Stomach (tissue), 9 donors: ENCODE data around the gene C19orf53. TPM values are rescaled to one million over a fixed set of nuclear protein-coding genes. Genes with fewer than 3 reads are reported as not detected.

Source experiments
- DNase-seq, 2 donors: peaks; one replicate each; pipeline versions ENCODE4 v3.0.0 to v3.0.0-alpha.2; 2013 to 2019
- H3K27ac ChIP-seq, 5 donors: fragments of 200-600 bp in 4 of 5; sonication (generic) in 4 of 5; one replicate each; pipeline ENCODE4 v1.5.1; 2013 to 2019; ENCODE audit warnings: mild to moderate bottlenecking in 1 of 5, moderate library complexity in 1 of 5
- H3K27me3 ChIP-seq, 3 donors: fragments of 200-600 bp; sonication (generic); one replicate each; pipeline ENCODE4 v1.5.1; 2017 to 2019; ENCODE audit warnings: mixed run types in 1 of 3
- H3K36me3 ChIP-seq, 4 donors: fragments of 200-600 bp; sonication (generic); 1 replicate in 3 of 4; 2 replicates in 1 of 4; pipeline ENCODE4 v1.5.1; 2016 to 2019
- H3K4me1 ChIP-seq, 4 donors: fragments of 200-600 bp; sonication (generic); one replicate each; pipeline ENCODE4 v1.5.1; 2016 to 2019
- H3K4me3 ChIP-seq, 4 donors: fragments of 200-600 bp; sonication (generic) in 3 of 4; one replicate each; pipeline ENCODE4 v1.5.1; 2016 to 2019; ENCODE audit warnings: mild to moderate bottlenecking in 1 of 4
- H3K9me3 ChIP-seq, 4 donors: fragments of 200-600 bp; sonication (generic); one replicate each; pipeline ENCODE4 v1.5.1; 2016 to 2019
- EP300 ChIP-seq: sonication (generic); formaldehyde crosslinking; IDR thresholded peaks from one replicate; pipeline ENCODE4 v1.6.1; 2017; ENCODE audit warnings: antibody characterized with exemption
- POLR2A ChIP-seq, 4 donors: fragments of 450-650 bp; IDR thresholded peaks; one replicate each; pipeline ENCODE4 v1.6.1; 2016; ENCODE audit warnings: antibody characterized with exemption in 4 of 4, control low read depth in 2 of 4, mild to moderate bottlenecking in 1 of 4, moderate library complexity in 1 of 4
- POLR2AphosphoS5 ChIP-seq, 3 donors: sonication (generic); formaldehyde crosslinking; IDR thresholded peaks; one replicate each; pipeline ENCODE4 v1.6.1; 2016; ENCODE audit warnings: antibody characterized with exemption in 3 of 3
- WGBS, 5 donors: extraction: QIAGEN DNeasy Blood & Tissue Kit in 3 of 5; methylation state at CpG; one replicate each; pipeline versions ENCODE4 v1.1.5 to v1.1.7; 2013 to 2018; 5-methylcytosine and 5-hydroxymethylcytosine counted together
- intact Hi-C: fragments of 100-400 bp; cut with DNase I; formaldehyde crosslinking; loops from one replicate; pipeline ENCODE4 v1.15.1; 2023; ENCODE audit warnings: low total_unique reads
- polyA plus RNA-seq, 3 donors: library from polyadenylated mRNA; stranded (reverse); fragments of 200-250 nt; gene quantifications; one replicate each; pipeline ENCODE4 v1.2.3, GENCODE V29; 2013
- total RNA-seq, 5 donors: library from RNA; depleted of rRNA; stranded (reverse); fragments of >200 nt; gene quantifications; one replicate each; pipeline versions ENCODE4 v1.1.0 to v1.2.3, GENCODE V29; 2014 to 2016
- TF ChIP-seq, protein P1 (sequence below), 7 experiments: fragments of 450-650 bp in 4 of 7; fragments of 200-600 bp in 3 of 7; sonication (generic) in 3 of 7; IDR thresholded peaks; one replicate each; pipeline ENCODE4 v1.5.1; 2016 to 2019; ENCODE audit warnings: antibody characterized with exemption in 7 of 7, control low read depth in 2 of 7, mild to moderate bottlenecking in 1 of 7
- donor health status: healthy with polysubstance abuse.
- donor health status: Bipolar disorder and iron deficiency.
- donor health status: healthy.

C19orf53 gene
- total and polyA plus RNA-seq, 8 donors = 14.7 to 271 (median 191) TPM

DNA sequence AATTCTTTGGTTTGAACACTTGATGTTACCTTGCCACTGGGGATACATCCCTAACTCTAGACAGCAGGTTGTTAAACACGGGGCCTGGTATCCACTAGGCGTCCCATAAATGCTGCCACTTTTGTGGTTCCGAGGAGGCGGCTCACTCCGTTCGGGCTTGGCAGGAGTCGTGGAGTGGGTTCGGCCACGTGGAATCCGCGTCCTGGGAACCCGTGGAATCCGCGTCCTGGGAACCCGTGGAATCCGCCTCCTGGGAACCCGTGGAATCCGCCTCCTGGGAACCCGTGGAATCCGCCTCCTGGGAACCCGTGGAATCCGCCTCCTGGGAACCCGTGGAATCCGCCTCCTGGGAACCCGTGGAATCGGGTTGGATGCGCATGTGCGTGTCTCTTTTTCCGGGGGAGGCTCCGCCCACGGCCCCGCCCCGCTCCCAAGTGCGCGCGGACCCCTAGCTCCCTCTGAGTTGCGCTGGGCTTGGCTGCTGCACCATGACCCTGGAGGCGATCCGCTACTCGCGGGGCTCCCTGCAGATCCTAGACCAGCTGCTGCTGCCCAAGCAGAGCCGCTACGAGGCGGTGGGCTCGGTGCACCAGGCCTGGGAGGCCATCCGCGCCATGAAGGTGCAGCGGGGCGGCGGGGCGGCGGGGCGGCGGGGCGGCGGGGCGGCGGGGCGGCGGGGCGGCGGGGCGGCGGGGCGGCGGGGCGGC is 10.0 kb upstream of the C19orf53 start, which contains the start of gene MRI1:
Gene MRI1 (plus strand): TSS at position 422 of the 707 bp plus-strand sequence. CDS start 67 bp downstream, at position 489.
- no peaks in the 10 kb centered on the region for H3K27me3 ChIP-seq
- H3K9me3 ChIP-seq = no peaks in the 10 kb centered on the region
- peaks cover 38 to 57% (median 54%) of the 10 kb centered on the region in 4 donors for H3K36me3 ChIP-seq
- DNase-seq = peak; percentile 82 to 95
- H3K4me3 ChIP-seq = peak within 1 kb of the TSS; percentile 70 to 89 (median 84)
- intact Hi-C loops = no loop called here
- TF ChIP-seq POLR2AphosphoS5 (IDR thresholded peaks at IDR 0.05) (peak in 1 of 3 donors; percentile 72), EP300 (no peak), POLR2A (IDR thresholded peaks at IDR 0.05) (no peak)
- TF ChIP-seq, protein P1, sequence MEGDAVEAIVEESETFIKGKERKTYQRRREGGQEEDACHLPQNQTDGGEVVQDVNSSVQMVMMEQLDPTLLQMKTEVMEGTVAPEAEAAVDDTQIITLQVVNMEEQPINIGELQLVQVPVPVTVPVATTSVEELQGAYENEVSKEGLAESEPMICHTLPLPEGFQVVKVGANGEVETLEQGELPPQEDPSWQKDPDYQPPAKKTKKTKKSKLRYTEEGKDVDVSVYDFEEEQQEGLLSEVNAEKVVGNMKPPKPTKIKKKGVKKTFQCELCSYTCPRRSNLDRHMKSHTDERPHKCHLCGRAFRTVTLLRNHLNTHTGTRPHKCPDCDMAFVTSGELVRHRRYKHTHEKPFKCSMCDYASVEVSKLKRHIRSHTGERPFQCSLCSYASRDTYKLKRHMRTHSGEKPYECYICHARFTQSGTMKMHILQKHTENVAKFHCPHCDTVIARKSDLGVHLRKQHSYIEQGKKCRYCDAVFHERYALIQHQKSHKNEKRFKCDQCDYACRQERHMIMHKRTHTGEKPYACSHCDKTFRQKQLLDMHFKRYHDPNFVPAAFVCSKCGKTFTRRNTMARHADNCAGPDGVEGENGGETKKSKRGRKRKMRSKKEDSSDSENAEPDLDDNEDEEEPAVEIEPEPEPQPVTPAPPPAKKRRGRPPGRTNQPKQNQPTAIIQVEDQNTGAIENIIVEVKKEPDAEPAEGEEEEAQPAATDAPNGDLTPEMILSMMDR (IDR thresholded peaks at IDR 0.05) = no peak
- H3K27ac ChIP-seq = peak within 1 kb of the TSS; percentile 64 to 89 (median 85)
- 1 to 39% (median 21%) methylated on average over 20 to 61 of the region's 67 CpGs for WGBS, 5 donors
- H3K4me1 ChIP-seq = peaks cover 11 to 32% (median 22%) of the 10 kb centered on the region in 4 donors

DNA sequence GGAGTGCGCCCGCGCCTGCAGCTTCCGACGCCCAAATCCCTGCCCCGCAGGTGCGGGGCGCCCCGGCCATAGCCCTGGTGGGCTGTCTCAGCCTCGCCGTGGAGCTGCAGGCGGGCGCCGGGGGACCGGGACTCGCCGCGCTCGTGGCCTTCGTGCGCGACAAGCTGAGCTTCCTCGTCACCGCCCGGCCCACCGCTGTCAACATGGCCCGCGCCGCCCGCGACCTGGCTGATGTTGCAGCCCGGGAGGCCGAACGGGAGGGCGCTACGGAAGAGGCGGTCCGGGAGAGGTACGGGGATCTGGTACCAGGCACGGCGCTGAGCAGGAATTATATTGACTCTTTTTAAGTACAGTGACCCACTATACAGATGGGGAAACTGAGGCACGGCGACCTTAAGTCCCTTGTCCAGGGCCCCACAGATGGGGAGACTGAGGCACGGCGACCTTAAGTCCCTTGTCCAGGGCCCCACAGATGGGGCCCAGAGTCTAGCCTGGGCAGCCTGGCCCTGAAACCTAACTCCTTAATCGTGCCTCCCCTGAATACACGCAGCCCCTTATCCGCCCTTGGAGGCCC is 9.3 kb upstream of the C19orf53 start:
- Histone ChIP-seq H3K27me3 (no peaks in the 10 kb centered on the region), H3K4me3 (peak overlapping the region; percentile 70 to 89 (median 84)), H3K36me3 (peaks cover 37 to 57% (median 54%) of the 10 kb centered on the region in 4 donors), H3K27ac (peak overlapping the region; percentile 60 to 86 (median 76)), H3K9me3 (no peaks in the 10 kb centered on the region), H3K4me1 (peaks cover 11 to 32% (median 22%) of the 10 kb centered on the region in 4 donors)
- DNase-seq = peak; percentile 43 to 73
- intact Hi-C loops = no loop called here
- TF ChIP-seq POLR2AphosphoS5 (IDR thresholded peaks at IDR 0.05) (no peak), EP300 (no peak), POLR2A (IDR thresholded peaks at IDR 0.05) (no peak)
- TF ChIP-seq, protein P1 (IDR thresholded peaks at IDR 0.05) = no peak
- 0 to 4% (median 2%) methylated on average over 21 to 48 of the region's 48 CpGs for WGBS, 5 donors

DNA sequence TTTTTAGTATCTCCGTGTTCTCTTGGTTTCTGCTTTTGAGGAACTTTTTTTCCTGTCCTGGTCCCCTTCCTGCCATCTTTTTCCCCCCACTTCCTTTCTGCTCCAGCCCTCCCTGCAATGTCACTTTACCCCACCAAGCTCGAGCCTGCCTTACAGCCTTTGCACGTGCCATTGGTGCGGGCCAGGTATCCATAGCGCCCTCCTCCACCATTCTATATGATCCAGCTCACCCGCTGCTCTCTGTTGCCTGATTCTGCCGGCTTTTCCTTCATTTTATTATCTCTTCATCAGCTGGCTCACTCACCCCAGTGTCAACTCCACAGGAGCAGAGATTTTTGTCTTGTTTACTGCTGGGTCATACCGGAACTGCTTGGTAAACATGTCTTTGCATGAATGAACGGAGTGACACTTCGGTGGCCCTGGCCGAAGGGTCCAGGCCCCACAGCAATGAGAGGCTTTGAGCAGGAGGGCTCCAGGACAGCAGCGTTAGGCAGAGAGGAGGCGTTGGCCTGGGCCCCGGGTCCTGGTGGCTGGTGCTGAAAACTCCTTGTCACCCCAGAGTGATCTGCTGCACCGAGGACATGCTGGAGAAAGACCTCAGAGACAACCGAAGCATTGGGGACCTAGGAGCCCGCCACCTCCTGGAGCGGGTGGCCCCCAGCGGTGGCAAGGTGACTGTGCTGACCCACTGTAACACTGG is 8.7 kb upstream of the C19orf53 start:
- peak in 1 of 2 donors; percentile 46 for DNase-seq
- TF ChIP-seq EP300 (no peak), POLR2AphosphoS5 (IDR thresholded peaks at IDR 0.05) (no peak), POLR2A (IDR thresholded peaks at IDR 0.05) (no peak)
- Histone ChIP-seq H3K36me3 (peaks cover 39 to 57% (median 54%) of the 10 kb centered on the region in 4 donors), H3K27me3 (no peaks in the 10 kb centered on the region), H3K4me3 (peak overlapping the region; percentile 70 to 89 (median 84)), H3K9me3 (no peaks in the 10 kb centered on the region), H3K27ac (peak overlapping the region; percentile 60 to 86 (median 76)), H3K4me1 (peaks cover 11 to 32% (median 22%) of the 10 kb centered on the region in 4 donors)
- intact Hi-C loops = no loop called here
- WGBS, 5 donors = 30 to 55% (median 51%) methylated on average over 13 to 19 of the region's 19 CpGs

DNA sequence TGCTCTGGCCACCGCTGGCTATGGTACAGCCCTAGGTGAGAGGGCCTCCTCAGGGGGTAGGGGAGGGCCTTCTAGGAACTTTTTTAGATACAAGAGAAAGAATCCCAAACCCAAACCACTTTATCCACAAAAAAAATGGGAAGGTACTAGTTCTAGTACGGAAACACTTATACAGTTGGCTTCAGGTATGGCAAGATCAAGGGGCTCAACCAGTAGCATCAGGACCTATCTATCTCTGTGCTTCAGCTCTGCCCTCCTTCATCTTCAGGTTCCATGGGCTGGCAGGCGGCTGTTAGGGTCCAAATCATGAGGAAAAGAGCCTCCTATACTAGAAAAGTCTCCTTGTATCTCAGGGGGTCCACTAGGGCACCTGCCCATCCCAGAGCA is 8.2 kb upstream of the C19orf53 start:
- Histone ChIP-seq H3K36me3 (peaks cover 34 to 57% (median 54%) of the 10 kb centered on the region in 4 donors), H3K4me3 (no peak overlapping the region), H3K27me3 (no peaks in the 10 kb centered on the region), H3K4me1 (peaks cover 11 to 32% (median 22%) of the 10 kb centered on the region in 4 donors), H3K9me3 (no peaks in the 10 kb centered on the region), H3K27ac (peak overlapping the region in 4 of 5 donors; percentile 29 to 86 (median 70))
- no peak for TF ChIP-seq POLR2A (IDR thresholded peaks at IDR 0.05)
- TF ChIP-seq, protein P1 (IDR thresholded peaks at IDR 0.05) = no peak
- no peak for TF ChIP-seq EP300
- no peak for TF ChIP-seq POLR2AphosphoS5 (IDR thresholded peaks at IDR 0.05)
- intact Hi-C loops = no loop called here
- 88 to 97% (median 93%) methylated on average over 3 of the region's 3 CpGs for WGBS, 5 donors
- DNase-seq = no peak
